Measurements from ENCODE around the gene DHX34.

DNA sequence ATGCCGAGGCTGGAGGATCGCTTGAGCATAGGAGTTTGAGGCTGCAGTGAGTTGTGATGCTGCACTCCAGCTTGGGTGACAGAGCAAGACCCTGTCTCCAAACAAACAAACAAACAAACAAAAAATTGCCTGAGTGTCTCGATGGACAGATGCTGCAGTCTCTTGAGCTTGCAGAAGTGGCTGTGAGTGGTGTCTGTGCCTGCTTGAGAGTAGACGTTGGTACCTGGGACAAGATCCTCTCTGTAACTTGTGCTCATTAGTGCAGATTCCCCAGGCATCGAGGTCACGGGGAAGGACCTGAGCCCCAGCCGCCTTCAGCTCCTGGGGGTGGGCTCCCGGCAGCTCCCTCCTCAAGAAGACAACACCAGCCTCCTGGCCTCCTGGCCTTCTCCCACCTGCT, 25.7 kb upstream of the DHX34 start:
- TF ChIP-seq, protein P1, sequence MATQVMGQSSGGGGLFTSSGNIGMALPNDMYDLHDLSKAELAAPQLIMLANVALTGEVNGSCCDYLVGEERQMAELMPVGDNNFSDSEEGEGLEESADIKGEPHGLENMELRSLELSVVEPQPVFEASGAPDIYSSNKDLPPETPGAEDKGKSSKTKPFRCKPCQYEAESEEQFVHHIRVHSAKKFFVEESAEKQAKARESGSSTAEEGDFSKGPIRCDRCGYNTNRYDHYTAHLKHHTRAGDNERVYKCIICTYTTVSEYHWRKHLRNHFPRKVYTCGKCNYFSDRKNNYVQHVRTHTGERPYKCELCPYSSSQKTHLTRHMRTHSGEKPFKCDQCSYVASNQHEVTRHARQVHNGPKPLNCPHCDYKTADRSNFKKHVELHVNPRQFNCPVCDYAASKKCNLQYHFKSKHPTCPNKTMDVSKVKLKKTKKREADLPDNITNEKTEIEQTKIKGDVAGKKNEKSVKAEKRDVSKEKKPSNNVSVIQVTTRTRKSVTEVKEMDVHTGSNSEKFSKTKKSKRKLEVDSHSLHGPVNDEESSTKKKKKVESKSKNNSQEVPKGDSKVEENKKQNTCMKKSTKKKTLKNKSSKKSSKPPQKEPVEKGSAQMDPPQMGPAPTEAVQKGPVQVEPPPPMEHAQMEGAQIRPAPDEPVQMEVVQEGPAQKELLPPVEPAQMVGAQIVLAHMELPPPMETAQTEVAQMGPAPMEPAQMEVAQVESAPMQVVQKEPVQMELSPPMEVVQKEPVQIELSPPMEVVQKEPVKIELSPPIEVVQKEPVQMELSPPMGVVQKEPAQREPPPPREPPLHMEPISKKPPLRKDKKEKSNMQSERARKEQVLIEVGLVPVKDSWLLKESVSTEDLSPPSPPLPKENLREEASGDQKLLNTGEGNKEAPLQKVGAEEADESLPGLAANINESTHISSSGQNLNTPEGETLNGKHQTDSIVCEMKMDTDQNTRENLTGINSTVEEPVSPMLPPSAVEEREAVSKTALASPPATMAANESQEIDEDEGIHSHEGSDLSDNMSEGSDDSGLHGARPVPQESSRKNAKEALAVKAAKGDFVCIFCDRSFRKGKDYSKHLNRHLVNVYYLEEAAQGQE (IDR thresholded peaks at IDR 0.05; ENCODE audit: low read depth) = no peak
- TF ChIP-seq FOXM1 (IDR thresholded peaks at IDR 0.05; ENCODE audit: borderline replicate concordance, low read depth) (no peak), RAD21 (IDR thresholded peaks at IDR 0.05; ENCODE audit: low read depth) (no peak)
